Stimulated activated CD4-positive, alpha-beta T cell treated with anti-CD3 and anti-CD28 coated beads, TNF-alpha, amount 100 ng/mL, for 48 hours (primary cell): Measurements from ENCODE around the gene CMTM2.
"Not testable (repeated sequence)": the region's sequence is repeated elsewhere in the genome, so short reads cannot be mapped to it uniquely, and the experiment has no call there.

Experiments
- DNase-seq, 3 donors: peaks; one replicate each; pipeline ENCODE4 v3.0.0-alpha.2; 2020; ENCODE audit warnings: low read depth in 3 of 3

The CMTM2 gene

DNA sequence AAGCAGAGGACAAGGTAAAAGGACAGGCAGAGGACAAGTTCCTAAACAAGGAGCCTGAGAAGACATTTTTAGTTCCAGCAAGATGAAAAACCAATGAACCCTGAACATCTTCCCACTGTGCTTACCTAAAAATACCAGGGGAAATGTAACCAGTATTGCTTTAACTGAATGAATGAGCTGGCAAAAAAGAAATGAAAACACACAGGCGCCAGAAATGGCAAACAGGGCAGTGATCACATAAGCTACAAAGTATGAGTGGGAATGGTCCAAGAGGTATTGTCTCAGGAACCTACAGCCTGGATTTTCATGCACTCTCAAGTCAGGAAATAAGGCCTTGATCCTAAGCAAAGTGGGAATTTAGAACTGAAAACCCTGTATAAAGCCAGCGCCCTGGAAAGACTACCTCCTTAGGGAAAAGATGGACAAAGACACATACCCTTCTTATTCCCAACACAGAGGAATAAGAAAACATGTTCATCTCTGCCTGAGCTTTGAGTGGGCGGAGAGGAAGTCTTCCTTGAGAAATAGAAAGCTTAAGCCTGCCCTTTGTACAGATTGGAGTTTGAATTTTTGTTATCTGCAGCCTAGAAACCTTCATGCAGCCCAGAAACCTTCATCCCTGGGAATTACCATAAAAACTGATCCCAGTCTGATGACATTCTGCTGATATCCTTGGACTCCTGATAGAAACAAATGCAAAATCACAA, 2.1 kb downstream of the CMTM2 start:
- no peak for DNase-seq

DNA sequence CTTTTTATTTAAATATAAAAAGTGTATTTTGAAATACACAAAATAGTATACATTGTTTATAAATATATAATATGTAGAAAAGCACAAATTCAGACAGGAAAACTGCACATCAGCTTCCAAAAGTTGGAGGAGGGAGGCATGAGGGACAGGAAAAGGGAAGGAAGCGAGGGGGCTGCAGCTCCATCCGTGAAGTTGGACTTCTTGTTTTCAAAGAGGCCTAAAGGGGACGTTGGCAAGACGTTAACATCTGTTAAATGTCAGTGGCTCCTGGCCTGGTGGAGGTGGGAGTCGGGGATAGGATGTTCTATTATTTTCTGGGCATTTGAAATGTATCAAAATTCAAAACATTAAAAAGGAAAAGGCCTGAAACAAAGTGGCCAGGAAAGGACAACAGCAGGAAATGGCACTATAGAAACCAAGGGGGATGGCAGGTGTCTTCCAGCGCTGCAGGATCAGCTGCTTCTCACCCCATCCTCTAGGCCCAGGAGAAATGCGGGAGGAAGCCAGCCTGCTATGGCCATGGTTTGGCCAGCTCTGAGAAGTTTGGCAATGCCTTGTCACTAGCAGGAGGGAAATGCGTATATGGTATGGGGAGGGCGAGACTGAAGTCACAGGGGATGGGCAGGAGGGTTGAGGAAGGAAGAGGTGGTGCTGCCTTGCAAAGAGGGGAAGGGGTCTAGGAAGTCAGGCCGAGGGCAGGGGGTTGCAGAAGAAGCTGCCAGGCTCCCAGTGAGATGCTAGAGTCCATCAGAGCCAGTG, 6.4 kb downstream of the CMTM2 start:
- DNase-seq = no peak

- DNase-seq = no peak
These were observed 8.8 kb downstream of the CMTM2 start for GRCh38 chr16:66587881-66588600.

DNA sequence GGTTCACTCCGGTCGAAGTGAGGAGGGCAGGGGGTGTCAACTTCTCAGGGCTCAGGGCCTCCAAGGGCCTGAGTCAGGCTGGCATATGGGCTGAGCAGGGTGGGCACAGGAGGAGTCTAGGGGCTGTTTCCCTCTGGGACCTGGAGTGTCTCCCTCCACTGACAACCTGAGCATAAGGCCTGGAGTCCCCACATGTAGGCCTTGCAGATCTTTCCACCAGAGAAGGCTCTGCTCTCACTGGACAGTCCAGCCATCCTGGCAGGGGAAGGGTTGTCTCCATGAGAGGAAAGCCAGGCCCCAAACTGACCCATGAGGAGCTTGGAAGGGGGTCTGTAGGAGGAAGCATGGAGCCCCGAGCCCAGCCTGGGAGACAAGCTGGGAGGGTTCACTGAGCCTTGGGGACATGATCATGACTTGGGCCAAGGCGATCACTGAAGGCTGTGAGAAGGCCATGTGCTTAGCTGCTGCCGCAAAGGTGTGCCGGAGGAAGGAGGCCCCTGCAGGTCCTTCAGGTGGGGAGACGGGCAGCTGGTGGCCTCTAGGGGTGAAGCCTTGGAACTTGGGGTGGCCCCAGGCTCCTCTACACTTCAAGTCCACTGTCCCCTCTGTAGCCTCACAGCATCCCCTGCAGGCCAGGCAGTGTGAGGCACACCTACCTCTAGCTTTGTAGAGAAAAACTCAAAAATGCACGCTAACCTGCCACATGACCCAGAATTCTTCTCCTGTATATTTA, 9.9 kb downstream of the CMTM2 start:
- peak in 2 of 3 donors; percentile 51 for DNase-seq

DNA sequence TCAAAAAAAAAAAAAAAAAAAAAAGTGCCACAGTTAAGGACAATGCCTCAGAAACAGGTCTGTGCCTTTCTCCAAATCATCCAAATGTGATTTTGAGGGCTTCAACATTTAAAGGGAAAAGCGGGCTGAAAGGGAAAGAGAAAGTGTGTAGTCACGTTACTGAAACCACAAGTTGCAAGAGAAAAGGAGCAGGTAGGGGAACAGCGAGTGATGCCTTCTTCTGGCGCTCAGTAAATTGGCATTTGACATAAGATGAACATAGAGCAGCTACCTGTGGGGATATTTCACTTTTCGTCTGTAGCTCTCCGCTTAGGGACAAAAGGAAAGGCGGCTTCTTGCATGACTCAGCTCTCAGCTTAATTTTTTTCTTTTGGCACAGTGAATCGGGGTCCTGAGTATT, 11.1 kb downstream of the CMTM2 start:
- no peak for DNase-seq

DNA sequence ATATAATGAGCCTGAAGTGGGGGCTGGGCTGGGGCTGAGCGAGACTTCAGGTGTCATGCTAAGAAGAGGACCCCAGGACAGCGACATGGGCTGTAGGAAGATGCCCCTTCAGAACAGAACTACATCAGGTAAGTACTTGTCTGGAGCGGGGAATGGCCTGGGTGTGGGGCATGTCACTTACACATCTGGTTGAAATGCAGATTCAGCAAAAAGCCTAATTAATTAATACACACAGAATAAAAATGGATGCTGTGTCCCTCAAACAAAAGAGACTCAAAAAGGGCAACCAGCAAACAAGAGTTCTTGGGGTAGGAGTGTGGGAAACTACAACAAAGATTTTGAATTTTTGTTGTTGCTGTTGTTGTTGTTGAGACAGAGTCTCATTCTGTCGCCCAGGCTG, 11.8 kb downstream of the CMTM2 start:
- no peak for DNase-seq

GRCh38 chr16:66592241-66592640, 13.0 kb downstream of the CMTM2 start:
- DNase-seq = no peak

GRCh38 chr16:66592814-66593213, 13.6 kb downstream of the CMTM2 start:
- no peak for DNase-seq

GRCh38 chr16:66594739-66595138, 15.5 kb downstream of the CMTM2 start:
- no peak for DNase-seq

DNA sequence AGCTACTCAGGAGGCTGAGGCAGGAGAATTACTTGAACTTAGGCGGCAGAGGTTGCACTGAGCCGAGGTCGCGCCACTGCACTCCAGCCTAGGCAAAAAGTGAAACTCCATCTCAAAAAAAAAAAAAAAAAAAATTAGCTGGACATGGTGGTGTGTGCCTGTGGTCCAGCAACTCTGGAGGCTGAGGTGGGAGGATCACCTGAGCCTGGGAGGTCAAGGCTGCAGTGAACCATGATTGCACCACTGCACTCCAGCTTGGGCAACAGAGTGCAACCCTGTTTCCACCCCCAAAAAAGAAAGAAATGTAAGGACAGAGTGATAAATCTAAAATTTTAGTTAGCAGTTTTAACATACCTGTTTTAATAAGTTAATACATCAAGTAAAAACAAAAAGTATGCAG, 17.3 kb downstream of the CMTM2 start:
- DNase-seq = not testable (repeated sequence)

- DNase-seq = no peak
These were observed 18.0 kb downstream of the CMTM2 start for GRCh38 chr16:66596986-66597848.

- no peak for DNase-seq
These were observed 18.8 kb downstream of the CMTM2 start for GRCh38 chr16:66598111-66598510.

DNA sequence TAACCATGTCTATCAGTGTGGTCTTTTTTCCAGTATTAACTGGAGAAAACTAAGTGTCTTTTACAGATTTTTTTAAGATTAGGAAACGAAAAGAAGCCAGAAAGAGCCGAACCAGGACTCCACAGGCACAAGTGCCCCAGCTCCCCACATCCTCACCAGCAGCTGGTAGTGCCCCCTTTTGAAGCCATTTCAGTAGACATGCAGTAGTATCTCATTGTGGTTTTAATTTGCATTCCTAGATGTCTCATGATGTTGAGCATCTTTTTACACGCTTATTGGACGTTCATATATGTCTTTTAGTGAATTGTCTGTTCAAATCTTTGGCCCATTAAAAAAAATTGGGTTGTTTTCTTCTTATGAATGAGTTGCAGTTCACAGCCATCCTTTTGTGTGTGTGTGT, 20.5 kb downstream of the CMTM2 start:
- no peak for DNase-seq

GRCh38 chr16:66600477-66600876, 21.2 kb downstream of the CMTM2 start:
- no peak for DNase-seq

- DNase-seq = no peak
These were observed 22.2 kb downstream of the CMTM2 start for GRCh38 chr16:66601471-66601870.

DNA sequence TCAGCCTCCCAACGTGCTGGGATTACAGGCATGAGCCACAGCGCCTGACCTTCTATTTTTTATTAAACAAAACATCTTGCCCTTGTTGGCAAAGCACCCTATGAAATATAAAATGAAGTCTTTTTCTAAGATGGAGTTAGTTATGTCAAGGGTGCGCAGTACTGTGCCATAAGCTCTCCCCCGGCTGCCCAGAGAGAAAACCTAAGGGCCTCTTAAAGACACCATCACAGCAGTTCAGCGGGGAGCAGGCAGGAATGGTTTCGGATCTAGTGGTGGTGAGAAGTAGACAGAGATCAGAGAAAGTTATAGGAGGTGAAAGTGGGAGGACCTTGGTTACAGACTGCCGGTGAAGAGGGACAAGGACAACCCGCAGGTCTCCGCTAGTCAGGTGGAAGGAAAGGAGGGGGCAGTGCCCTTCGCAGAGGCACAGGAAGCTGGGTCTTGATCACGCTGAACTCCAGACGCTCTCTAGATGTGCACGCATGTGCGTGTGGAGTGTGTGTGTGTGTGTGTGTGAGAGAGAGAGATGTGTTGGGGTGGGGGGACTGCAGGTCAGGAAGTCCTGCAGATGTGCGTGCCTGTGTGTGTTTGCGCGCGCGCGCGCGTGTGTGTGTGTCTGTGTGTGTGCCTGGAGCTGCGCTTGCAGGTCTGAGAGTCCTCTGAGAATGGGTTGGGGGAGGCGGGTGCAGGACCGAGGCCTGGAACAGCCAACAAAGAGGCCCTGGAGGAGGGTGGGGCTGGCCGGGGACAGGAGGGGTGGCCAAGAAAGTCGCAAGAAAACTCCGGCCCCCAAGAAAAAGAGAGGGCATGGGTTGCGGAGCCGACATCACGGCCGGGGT, 24.5 kb downstream of the CMTM2 start:
- peak; percentile 38 to 54 (median 51) for DNase-seq

DNA sequence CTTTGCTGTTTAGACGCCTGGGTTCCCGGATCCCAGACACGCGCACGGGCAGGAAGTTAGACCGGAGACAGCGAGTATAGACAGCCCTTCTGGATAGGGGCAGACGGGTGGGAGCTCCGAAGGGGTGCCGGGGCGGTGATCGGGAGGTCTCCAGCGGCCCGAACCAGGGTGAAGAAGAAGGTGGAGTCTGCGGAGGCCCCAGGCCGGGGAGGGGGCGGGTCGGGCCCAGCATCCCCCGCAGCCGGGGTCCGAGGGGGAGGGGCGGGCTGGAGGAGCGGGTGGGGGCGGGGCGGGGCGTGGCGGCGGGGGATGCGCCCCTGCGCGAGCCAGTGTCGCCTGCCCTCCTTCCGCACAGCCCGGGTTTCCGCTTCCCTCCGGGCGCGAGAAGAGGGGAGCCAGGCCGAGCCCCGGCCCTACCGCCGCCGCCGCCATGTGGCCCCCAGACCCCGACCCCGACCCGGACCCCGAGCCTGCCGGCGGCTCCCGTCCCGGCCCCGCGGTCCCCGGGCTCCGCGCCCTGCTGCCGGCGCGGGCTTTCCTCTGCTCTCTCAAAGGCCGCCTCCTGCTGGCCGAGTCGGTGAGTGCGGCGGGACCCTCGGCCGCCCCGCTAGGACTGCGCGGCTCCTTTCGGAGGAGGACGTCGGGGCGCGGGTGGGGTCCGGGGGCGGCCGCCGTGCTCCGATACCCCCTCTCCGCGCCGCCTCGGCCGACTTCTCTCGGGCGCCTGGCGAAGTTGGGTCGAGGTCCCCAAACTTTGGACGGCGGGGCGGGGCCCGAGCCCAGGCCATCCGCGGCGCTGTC, 25.3 kb downstream of the CMTM2 start, which contains the start of gene CMTM3:
Gene CMTM3, plus strand, starts transcription at position 329 of the 801 bp plus-strand sequence. Its CDS starts 102 bp downstream, at position 431.
- DNase-seq = peak; percentile 44 to 69 (median 49)

GRCh38 chr16:66605177-66605978, 26.1 kb downstream of the CMTM2 start:
- DNase-seq = peak in 1 of 3 donors; percentile 41
